ENCODE data around the gene ENDOV. TPM values are rescaled to one million over a fixed set of nuclear protein-coding genes. Genes with fewer than 3 reads are reported as not detected.

The ENDOV gene
- total RNA-seq, 1 experiment from 2014 or later, result 45.6 TPM

- H3K4me2 ChIP-seq (ENCODE audit: low read length), result no peak overlapping the region
- no TSS peak for BruUV-seq (replicated peaks)
- ChIA-PET POLR2A (interaction anchor here (0.6 kb wide), 1 partner anchor 150 kb away, joined by 4 read pairs; no protein-coding TSS in a partner anchor), RAD21 (ENCODE audit: low non-redundant PET in 1 of 2, low total read pairs in 2 of 2, uncharacterized antibody in 2 of 2, unreplicated experiment in 2 of 2) (no interaction called here), CTCF (no interaction called here)
- H3K9me2 ChIP-seq (ENCODE audit: insufficient read depth), result no peaks in the 10 kb centered on the region
- no peaks in the 10 kb centered on the region for H4K20me1 ChIP-seq (ENCODE audit: insufficient read depth)
- intact Hi-C loops (cut with micrococcal nuclease), result no loop called here
- DNase-seq (ENCODE audit: low read depth, low spot score) (no peak), ATAC-seq (no peak)
- no peak overlapping the region for H3K9ac ChIP-seq (ENCODE audit: low read length)
- H3K27me3 ChIP-seq (ENCODE audit: insufficient read depth, low read length), result no peaks in the 10 kb centered on the region
- no peak for TF ChIP-seq ELF1 (IDR thresholded peaks at IDR 0.05; ENCODE audit: borderline replicate concordance, low read depth)
- no peak for TF ChIP-seq RAD21 (IDR thresholded peaks at IDR 0.05; ENCODE audit: low read depth)
- TF ChIP-seq SP1 (IDR thresholded peaks at IDR 0.05; ENCODE audit: low read depth), result no peak
- TF ChIP-seq EGR1 (IDR thresholded peaks at IDR 0.05; ENCODE audit: low read depth), result no peak
- no peak for TF ChIP-seq FOSL1 (IDR thresholded peaks at IDR 0.05; ENCODE audit: low read depth)
- no peak for TF ChIP-seq ZFX (IDR thresholded peaks at IDR 0.05)
- no peak for TF ChIP-seq REST (IDR thresholded peaks at IDR 0.05; ENCODE audit: low read depth)
- TF ChIP-seq CTCF (IDR thresholded peaks at IDR 0.05 in 2 of 3, conservative IDR thresholded peaks at IDR 0.05 in 1 of 3; ENCODE audit: borderline replicate concordance in 1 of 3, insufficient read depth in 1 of 3, low read depth in 2 of 3, low read length in 2 of 3), result no peak
- TF ChIP-seq SRF (IDR thresholded peaks at IDR 0.05; ENCODE audit: low read depth), result no peak
- TF ChIP-seq ZNF274 (IDR thresholded peaks at IDR 0.05; ENCODE audit: low read depth, low read length), result no peak
- no peak for TF ChIP-seq SIN3A (IDR thresholded peaks at IDR 0.05; ENCODE audit: low read depth)
- TF ChIP-seq TCF7L2 (IDR thresholded peaks at IDR 0.05; ENCODE audit: borderline replicate concordance, extremely low read depth, insufficient read depth, insufficient read length), result no peak
- no peak for TF ChIP-seq ZBTB33 (IDR thresholded peaks at IDR 0.05; ENCODE audit: extremely low read depth, insufficient replicate concordance, low read length)
- no peak for TF ChIP-seq ATF3 (IDR thresholded peaks at IDR 0.05)
- no peak for TF ChIP-seq EZH2phosphoT487 (IDR thresholded peaks at IDR 0.05; ENCODE audit: borderline replicate concordance)
- TF ChIP-seq CBX3 (IDR thresholded peaks at IDR 0.05; ENCODE audit: low read depth), result no peak
- TF ChIP-seq MAX (IDR thresholded peaks at IDR 0.05), result no peak
- TF ChIP-seq EZH2 (IDR thresholded peaks at IDR 0.05), result no peak
- no peak for TF ChIP-seq POLR2AphosphoS5 (IDR thresholded peaks at IDR 0.05; ENCODE audit: low read depth, low read length)
- no peak overlapping the region for H3K4me3 ChIP-seq (replicated peaks in 1 of 2; ENCODE audit: low read depth in 1 of 2, low read length in 2 of 2)
- H3K79me2 ChIP-seq (ENCODE audit: insufficient read depth, low read length), result no peaks in the 10 kb centered on the region
- H3K9me3 ChIP-seq (ENCODE audit: control insufficient read depth in 1 of 2, insufficient read depth in 1 of 2, low read depth in 1 of 2, low read length in 2 of 2), result no peaks in the 10 kb centered on the region
- H3K4me1 ChIP-seq (ENCODE audit: control insufficient read depth in 1 of 2, insufficient read depth in 2 of 2, low read length in 2 of 2), result no peaks in the 10 kb centered on the region
- no peak overlapping the region for H3K27ac ChIP-seq (ENCODE audit: low read depth, low read length)
- no peak overlapping the region for H2AFZ ChIP-seq (ENCODE audit: low read depth, low read length, poor library complexity, severe bottlenecking)
- H3K36me3 ChIP-seq (ENCODE audit: control insufficient read depth in 1 of 2, insufficient read depth in 2 of 2, low read length in 2 of 2), result peaks cover 7 to 26% of the 10 kb centered on the region in 2 experiments; a peak in 3 of 4 replicates
Measured at GRCh38 chr17:80381416-80381923, 33.5 kb upstream of the ENDOV start.

All from HCT116 (cell line).